Breast epithelium (tissue), 4 donors: ENCODE data around the gene NEK5. TPM values are rescaled to one million over a fixed set of nuclear protein-coding genes. Genes with fewer than 3 reads are reported as not detected.
"Not testable (repeated sequence)": the region's sequence is repeated elsewhere in the genome, so short reads cannot be mapped to it uniquely, and the experiment has no call there.

Experiments used
- DNase-seq, 2 donors: peaks; one replicate each; pipeline ENCODE4 v3.0.0-alpha.2; 2019; ENCODE audit warnings: low spot score in 2 of 2
- H3K27ac ChIP-seq, 2 donors: fragments of 200-600 bp; sonication (generic) in 1 of 2; one replicate each; pipeline ENCODE4 v1.5.1; 2016 to 2019; ENCODE audit warnings: mild to moderate bottlenecking in 1 of 2
- H3K27me3 ChIP-seq, 2 donors: fragments of 200-600 bp; sonication (generic) in 1 of 2; one replicate each; pipeline versions ENCODE4 v1.5.1 to v1.6.0; 2017 to 2019; ENCODE audit warnings: control low read depth in 1 of 2, mild to moderate bottlenecking in 1 of 2
- H3K36me3 ChIP-seq: fragments of 200-600 bp; one replicate; pipeline ENCODE4 v1.5.1; 2019
- H3K4me1 ChIP-seq, 2 donors: fragments of 200-600 bp; sonication (generic); one replicate each; pipeline ENCODE4 v1.5.1; 2016 to 2019; ENCODE audit warnings: control low read depth in 1 of 2
- H3K4me3 ChIP-seq, 3 donors: fragments of 200-600 bp; sonication (generic); 1 replicate in 2 of 3; 2 replicates in 1 of 3; pipeline ENCODE4 v1.5.1; 2016 to 2019; ENCODE audit warnings: mild to moderate bottlenecking in 3 of 3, moderate library complexity in 2 of 3
- H3K9me3 ChIP-seq, 2 donors: fragments of 200-600 bp; sonication (generic) in 1 of 2; one replicate each; pipeline ENCODE4 v1.5.1; 2016 to 2019; ENCODE audit warnings: control low read depth in 1 of 2
- CTCF ChIP-seq, 3 donors: fragments of 450-650 bp; IDR thresholded peaks; one replicate each; pipeline ENCODE4 v1.5.1; 2016 to 2017; ENCODE audit warnings: antibody characterized with exemption in 3 of 3, mild to moderate bottlenecking in 3 of 3, moderate library complexity in 3 of 3
- POLR2A ChIP-seq: fragments of 450-650 bp; IDR thresholded peaks from one replicate; pipeline ENCODE4 v1.6.1; 2016; ENCODE audit warnings: antibody characterized with exemption, mild to moderate bottlenecking, moderate library complexity
- POLR2AphosphoS5 ChIP-seq, 3 donors: sonication (generic); formaldehyde crosslinking; IDR thresholded peaks; one replicate each; pipeline ENCODE4 v1.6.1; 2017; ENCODE audit warnings: antibody characterized with exemption in 3 of 3
- intact Hi-C: fragments of 100-400 bp; cut with DNase I; formaldehyde crosslinking; loops from one replicate; pipeline ENCODE4 v1.15.1; 2023; ENCODE audit warnings: low total_unique reads
- total RNA-seq, 3 donors: library from RNA; depleted of rRNA; stranded (reverse); fragments of >200 nt; gene quantifications; one replicate each; pipeline ENCODE4 v1.1.0, GENCODE V29; 2016

Gene NEK5
- total RNA-seq, 3 donors from 2014 or later, result 0.16 to 2.9 (median 0.98) TPM

- Histone ChIP-seq H3K36me3 (no peaks in the 10 kb centered on the region), H3K4me1 (no peaks in the 10 kb centered on the region), H3K27ac (no peak overlapping the region), H3K9me3 (no peaks in the 10 kb centered on the region), H3K4me3 (no peak overlapping the region), H3K27me3 (no peaks in the 10 kb centered on the region)
- DNase-seq, result no peak
- TF ChIP-seq POLR2A (no peak), POLR2AphosphoS5 (IDR thresholded peaks at IDR 0.05) (no peak), CTCF (IDR thresholded peaks at IDR 0.05) (no peak)
- intact Hi-C loops, result no loop called here
Observed at GRCh38 chr13:52104624-52105023, 24.2 kb downstream of the NEK5 start.

DNA sequence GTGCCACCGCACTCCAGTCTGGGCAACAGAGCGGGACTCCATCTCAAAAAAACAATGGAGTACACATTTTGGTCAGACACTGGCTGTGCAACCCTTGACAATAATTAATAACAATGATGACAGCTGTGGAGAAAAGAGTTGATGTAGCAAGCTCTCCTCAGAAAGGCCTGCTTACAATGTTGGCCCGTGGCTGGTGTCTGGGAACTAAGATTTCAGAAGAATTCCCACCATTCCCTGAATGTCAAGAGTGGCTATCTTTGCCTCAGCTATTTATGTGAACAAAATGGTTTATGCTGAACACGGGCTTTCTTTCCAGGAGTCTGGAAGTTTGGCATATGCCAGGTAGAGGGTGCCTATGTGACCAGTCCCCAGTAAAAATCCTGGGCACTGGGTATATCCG lies 25.5 kb downstream of the NEK5 start:
- intact Hi-C loops, result no loop called here
- Histone ChIP-seq H3K4me3 (no peak overlapping the region), H3K9me3 (no peaks in the 10 kb centered on the region), H3K36me3 (no peaks in the 10 kb centered on the region), H3K27ac (no peak overlapping the region), H3K27me3 (no peaks in the 10 kb centered on the region), H3K4me1 (no peaks in the 10 kb centered on the region)
- no peak for DNase-seq
- TF ChIP-seq POLR2AphosphoS5 (IDR thresholded peaks at IDR 0.05), result no peak
- TF ChIP-seq POLR2A, result no peak
- TF ChIP-seq CTCF (IDR thresholded peaks at IDR 0.05), result no peak

DNA sequence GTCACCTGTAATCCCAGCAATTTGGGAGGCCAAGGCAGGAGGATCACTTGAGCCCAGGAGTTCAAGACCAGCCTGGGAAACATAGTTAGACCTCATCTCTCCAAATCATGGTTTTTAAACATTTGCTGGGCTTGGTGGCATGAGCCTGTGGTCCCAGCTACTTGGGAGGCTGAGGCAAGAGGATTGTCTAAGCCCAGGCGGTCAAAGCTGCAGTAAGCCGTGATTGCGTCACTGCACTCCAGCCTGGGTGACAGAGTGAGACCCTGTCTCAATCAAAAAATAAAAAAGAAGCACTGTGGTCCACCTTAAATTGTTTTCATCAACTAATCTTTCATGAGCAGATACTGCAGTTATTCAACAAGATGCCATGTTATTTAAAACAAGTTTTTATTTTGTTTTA lies 26.4 kb downstream of the NEK5 start:
- H3K4me1 ChIP-seq, DNase-seq, intact Hi-C loops, H3K27me3 ChIP-seq, H3K9me3 ChIP-seq, H3K4me3 ChIP-seq, H3K27ac ChIP-seq, H3K36me3 ChIP-seq: not testable (repeated sequence)

DNA sequence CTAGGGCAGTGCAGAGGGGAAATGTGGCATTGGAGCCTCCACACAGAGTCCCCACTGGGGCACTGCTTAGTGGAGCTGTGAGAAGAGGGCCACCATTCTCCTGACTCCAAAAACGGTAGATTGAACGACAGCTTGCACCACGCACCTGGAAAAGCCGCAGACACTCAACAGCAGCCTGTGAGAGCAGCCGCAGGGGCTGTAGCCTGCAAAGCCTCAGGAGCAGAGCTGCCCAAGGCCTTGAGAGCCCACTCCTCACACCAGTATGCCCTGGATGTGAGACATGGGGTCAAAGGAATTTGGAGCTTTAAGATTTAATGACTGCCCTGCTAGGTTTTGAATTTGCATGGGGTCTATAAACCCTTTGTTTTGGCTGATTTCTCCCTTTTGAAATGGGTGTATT lies 31.7 kb downstream of the NEK5 start:
- no peaks in the 10 kb centered on the region for H3K4me1 ChIP-seq
- TF ChIP-seq POLR2AphosphoS5 (IDR thresholded peaks at IDR 0.05) (no peak), POLR2A (no peak), CTCF (IDR thresholded peaks at IDR 0.05) (no peak)
- DNase-seq, result no peak
- no peaks in the 10 kb centered on the region for H3K27me3 ChIP-seq
- H3K36me3 ChIP-seq, result no peaks in the 10 kb centered on the region
- no peaks in the 10 kb centered on the region for H3K9me3 ChIP-seq
- no peak overlapping the region for H3K4me3 ChIP-seq
- no peak overlapping the region for H3K27ac ChIP-seq
- intact Hi-C loops, result no loop called here

GRCh38 chr13:52096748-52097147 lies 32.1 kb downstream of the NEK5 start:
- TF ChIP-seq POLR2A (no peak), CTCF (IDR thresholded peaks at IDR 0.05) (no peak), POLR2AphosphoS5 (IDR thresholded peaks at IDR 0.05) (no peak)
- Histone ChIP-seq H3K27ac (no peak overlapping the region), H3K4me1 (no peaks in the 10 kb centered on the region), H3K27me3 (no peaks in the 10 kb centered on the region), H3K9me3 (no peaks in the 10 kb centered on the region), H3K4me3 (no peak overlapping the region), H3K36me3 (no peaks in the 10 kb centered on the region)
- no peak for DNase-seq
- intact Hi-C loops, result no loop called here

- no peak overlapping the region for H3K27ac ChIP-seq
- H3K9me3 ChIP-seq, result no peaks in the 10 kb centered on the region
- no peaks in the 10 kb centered on the region for H3K27me3 ChIP-seq
- no peak overlapping the region for H3K4me3 ChIP-seq
- H3K4me1 ChIP-seq, result no peaks in the 10 kb centered on the region
- no peak for DNase-seq
- intact Hi-C loops, result no loop called here
- H3K36me3 ChIP-seq, result no peaks in the 10 kb centered on the region
- TF ChIP-seq CTCF (IDR thresholded peaks at IDR 0.05) (no peak), POLR2AphosphoS5 (IDR thresholded peaks at IDR 0.05) (no peak), POLR2A (no peak)
Observed at GRCh38 chr13:52096062-52096461, 32.8 kb downstream of the NEK5 start.
